Neutrophil (primary cell): ENCODE measurements around the gene SLC35C1.

Experiments
- H3K27ac ChIP-seq: fragments of 200-600 bp; sonication (generic); 2 replicates; pipeline ENCODE4 v1.5.1; 2016; ENCODE audit warnings: mild to moderate bottlenecking, moderate library complexity
- H3K27me3 ChIP-seq: fragments of 200-600 bp; sonication (generic); 2 replicates; pipeline ENCODE4 v1.6.0; 2016; ENCODE audit warnings: mild to moderate bottlenecking
- H3K36me3 ChIP-seq: fragments of 200-600 bp; sonication (generic); 2 replicates; pipeline ENCODE4 v1.5.1; 2017
- H3K4me1 ChIP-seq, 2 experiments: fragments of 200-600 bp in 1 of 2; sonication (generic) in 1 of 2; 1 replicate in 1 of 2; 2 replicates in 1 of 2; pipeline versions ENCODE4 v1.5.1 to v1.6.1; 2013 to 2016; ENCODE audit warnings: low read depth in 1 of 2, low read length in 1 of 2, mild to moderate bottlenecking in 1 of 2, moderate library complexity in 1 of 2; ENCODE audit not compliant: control insufficient read depth in 1 of 2, insufficient read depth in 1 of 2
- H3K4me3 ChIP-seq, 2 experiments: fragments of 200-600 bp in 1 of 2; sonication (generic) in 1 of 2; 1 replicate in 1 of 2; 2 replicates in 1 of 2; pipeline ENCODE4 v1.5.1; 2013 to 2016; ENCODE audit warnings: low read depth in 1 of 2, low read length in 1 of 2, mild to moderate bottlenecking in 1 of 2, moderate library complexity in 1 of 2
- H3K9me3 ChIP-seq: fragments of 200-600 bp; sonication (generic); 2 replicates; pipeline ENCODE4 v1.5.1; 2016
- TF ChIP-seq, protein P1 (sequence below): fragments of 200-600 bp; sonication (generic); IDR thresholded peaks from 2 replicates; pipeline ENCODE4 v1.5.1; 2016; ENCODE audit warnings: antibody characterized with exemption

The SLC35C1 gene

DNA sequence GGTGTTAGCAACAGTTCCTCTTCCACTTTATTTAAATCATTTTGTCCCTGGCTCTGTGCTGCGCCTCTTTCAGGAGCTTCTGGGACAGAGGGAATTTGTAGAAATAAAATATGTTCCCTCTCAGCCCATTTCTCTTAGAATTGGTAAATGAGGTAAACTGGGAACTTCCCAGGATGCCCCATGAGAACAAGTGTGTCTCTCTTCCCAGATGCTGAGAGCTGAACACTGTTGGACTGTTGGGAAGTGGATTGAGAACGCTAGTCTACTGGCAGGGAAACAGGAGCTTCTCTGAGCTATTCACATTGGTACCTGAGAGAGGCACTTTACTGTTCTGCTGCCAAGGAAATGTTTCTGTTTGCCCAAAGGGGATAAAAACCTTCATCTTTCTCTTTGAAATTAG lies 46.3 kb downstream of the SLC35C1 start:
- Histone ChIP-seq H3K4me3 (no peak overlapping the region), H3K36me3 (peaks cover 12% of the 10 kb centered on the region), H3K4me1 (peaks cover 24 to 34% of the 10 kb centered on the region in 2 experiments), H3K9me3 (no peaks in the 10 kb centered on the region), H3K27ac (no peak overlapping the region), H3K27me3 (no peaks in the 10 kb centered on the region)
- TF ChIP-seq, protein P1, sequence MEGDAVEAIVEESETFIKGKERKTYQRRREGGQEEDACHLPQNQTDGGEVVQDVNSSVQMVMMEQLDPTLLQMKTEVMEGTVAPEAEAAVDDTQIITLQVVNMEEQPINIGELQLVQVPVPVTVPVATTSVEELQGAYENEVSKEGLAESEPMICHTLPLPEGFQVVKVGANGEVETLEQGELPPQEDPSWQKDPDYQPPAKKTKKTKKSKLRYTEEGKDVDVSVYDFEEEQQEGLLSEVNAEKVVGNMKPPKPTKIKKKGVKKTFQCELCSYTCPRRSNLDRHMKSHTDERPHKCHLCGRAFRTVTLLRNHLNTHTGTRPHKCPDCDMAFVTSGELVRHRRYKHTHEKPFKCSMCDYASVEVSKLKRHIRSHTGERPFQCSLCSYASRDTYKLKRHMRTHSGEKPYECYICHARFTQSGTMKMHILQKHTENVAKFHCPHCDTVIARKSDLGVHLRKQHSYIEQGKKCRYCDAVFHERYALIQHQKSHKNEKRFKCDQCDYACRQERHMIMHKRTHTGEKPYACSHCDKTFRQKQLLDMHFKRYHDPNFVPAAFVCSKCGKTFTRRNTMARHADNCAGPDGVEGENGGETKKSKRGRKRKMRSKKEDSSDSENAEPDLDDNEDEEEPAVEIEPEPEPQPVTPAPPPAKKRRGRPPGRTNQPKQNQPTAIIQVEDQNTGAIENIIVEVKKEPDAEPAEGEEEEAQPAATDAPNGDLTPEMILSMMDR = no peak

DNA sequence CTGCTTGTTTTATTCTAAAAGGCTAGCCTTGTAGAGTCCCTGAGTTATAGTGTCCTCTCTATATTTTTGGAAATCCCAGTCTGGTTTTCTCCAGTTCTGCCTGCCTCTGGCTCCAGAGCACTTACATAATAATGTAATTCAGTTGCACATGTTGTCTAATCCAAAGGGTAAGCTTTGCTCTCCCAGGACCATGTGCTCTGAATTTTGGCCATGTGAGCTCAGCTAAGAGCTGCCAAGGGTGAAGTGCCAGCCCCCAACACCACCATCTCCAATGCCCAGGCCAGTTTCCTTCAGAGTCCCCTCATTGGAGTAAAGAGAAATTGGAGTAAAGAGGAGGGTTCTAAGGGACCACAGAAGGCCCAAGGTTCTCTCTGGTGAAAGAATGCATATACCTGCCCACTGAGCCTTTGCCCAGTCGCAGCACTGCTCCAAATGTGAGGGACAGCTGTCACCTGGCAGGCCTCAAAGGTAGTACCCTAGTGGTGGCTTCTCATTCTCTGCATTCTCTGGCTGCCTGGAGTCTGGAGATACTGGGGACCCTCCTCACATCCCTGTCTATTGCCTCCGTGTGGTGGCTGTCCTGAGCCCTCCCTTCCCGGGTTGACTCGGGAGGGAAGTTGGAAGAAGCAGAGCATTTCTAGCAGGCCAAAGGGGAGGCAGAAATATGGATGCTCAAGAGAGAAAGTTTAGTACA lies 47.2 kb downstream of the SLC35C1 start:
- Histone ChIP-seq H3K27ac (no peak overlapping the region), H3K4me1 (peaks cover 17 to 26% of the 10 kb centered on the region in 2 experiments), H3K9me3 (no peaks in the 10 kb centered on the region), H3K27me3 (no peaks in the 10 kb centered on the region), H3K36me3 (peaks cover 18% of the 10 kb centered on the region), H3K4me3 (no peak overlapping the region)
- TF ChIP-seq, protein P1 = no peak

DNA sequence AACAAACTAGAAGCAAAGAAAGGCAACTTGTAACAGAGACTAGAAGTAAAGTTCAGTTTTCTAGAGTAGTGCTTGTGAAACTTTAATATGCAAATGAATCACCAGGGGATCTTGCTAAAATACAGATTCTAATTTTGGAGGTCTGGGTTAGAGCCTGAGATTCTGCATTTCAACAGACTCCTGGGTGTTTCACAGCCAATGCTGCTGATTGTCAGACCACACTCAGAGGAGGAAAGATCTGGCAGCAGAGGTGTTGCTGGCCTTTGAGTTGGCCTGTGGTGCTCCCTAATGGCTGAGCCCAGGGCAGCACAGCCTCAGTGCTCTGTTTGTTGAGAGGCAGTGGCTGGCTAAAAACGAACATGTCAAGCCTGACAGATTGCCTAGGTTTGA lies 47.8 kb downstream of the SLC35C1 start:
- Histone ChIP-seq H3K27ac (no peak overlapping the region), H3K4me1 (peaks cover 14 to 24% of the 10 kb centered on the region in 2 experiments)

DNA sequence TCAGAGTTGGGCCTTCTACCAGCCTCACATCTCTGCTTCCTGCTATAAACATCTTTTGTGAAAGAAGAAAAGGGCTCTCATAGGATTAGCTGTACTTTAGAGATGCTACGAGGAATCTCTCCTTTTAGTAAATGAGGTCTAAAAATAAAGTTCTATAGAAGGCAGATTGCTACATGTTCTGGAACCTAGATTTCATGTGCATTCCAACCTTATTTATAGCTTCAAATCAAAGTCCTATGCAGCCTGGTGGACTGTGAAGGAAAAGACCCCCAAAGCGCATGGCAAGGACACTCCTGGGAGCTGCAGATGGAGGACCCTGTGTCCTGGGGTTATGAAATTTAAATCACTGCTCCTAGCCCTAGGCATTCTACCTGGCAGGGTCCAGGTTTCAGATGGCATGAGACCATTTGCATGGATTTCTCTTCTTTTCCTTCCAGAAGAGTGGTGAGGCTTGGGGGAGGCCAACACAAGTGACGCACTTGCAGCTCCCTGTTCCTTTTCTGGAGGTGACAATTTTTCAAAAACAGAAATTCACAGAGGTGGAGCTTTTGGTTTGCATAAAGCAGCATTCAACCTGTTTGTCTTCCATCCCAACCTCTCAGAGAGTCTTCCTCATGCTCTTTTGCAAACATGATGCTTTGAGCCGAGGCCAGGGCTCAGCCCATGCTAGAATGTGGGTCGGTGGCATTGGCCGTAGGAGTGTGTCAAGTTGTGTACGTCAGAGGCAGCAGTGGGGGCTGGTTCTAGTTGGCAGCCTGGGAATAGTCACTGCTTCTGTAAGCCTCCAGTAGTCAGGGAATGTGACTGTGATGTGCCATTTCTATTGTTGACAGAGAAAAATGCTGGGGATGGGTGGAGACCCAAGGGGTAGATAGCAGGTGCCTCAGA lies 48.6 kb downstream of the SLC35C1 start:
- TF ChIP-seq, protein P1 = no peak
- peaks cover 32% of the 10 kb centered on the region for H3K36me3 ChIP-seq
- no peaks in the 10 kb centered on the region for H3K9me3 ChIP-seq
- no peak overlapping the region for H3K4me3 ChIP-seq
- H3K4me1 ChIP-seq = peaks cover 6 to 17% of the 10 kb centered on the region in 2 experiments
- H3K27ac ChIP-seq = no peak overlapping the region
- no peaks in the 10 kb centered on the region for H3K27me3 ChIP-seq

More for the DNA sequence above, 47.8 kb downstream of the SLC35C1 start:
- H3K4me3 ChIP-seq = no peak overlapping the region
- H3K36me3 ChIP-seq = peaks cover 24% of the 10 kb centered on the region
- TF ChIP-seq, protein P1 = no peak
- H3K9me3 ChIP-seq = no peaks in the 10 kb centered on the region
- H3K27me3 ChIP-seq = no peaks in the 10 kb centered on the region

DNA sequence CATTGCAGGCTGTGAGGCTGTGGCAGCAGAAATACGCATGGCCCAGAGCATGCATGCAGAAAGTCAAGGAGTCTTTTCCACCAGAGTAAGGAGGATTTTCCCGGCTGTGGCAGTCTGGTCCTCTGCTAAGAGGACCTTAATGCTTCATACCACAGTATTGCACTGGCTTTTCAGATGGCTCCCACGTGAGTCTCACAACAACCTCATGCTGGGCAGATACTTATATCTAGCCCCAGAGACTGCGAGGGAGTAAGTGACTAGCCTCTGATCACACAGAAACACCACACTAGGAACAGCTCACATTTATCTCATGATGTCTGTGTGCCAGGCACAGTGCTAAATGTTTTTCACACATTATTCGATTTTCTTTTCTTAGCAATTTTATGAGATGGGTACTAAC lies 50.4 kb downstream of the SLC35C1 start:
- no peaks in the 10 kb centered on the region for H3K9me3 ChIP-seq
- H3K4me3 ChIP-seq = no peak overlapping the region
- peaks cover 2 to 11% of the 10 kb centered on the region in 2 experiments for H3K4me1 ChIP-seq
- peaks cover 47% of the 10 kb centered on the region for H3K36me3 ChIP-seq
- TF ChIP-seq, protein P1 = no peak
- no peak overlapping the region for H3K27ac ChIP-seq
- H3K27me3 ChIP-seq = no peaks in the 10 kb centered on the region
